Fibroblast of villous mesenchyme (primary cell): ENCODE results near the gene FAM83G. TPM values are rescaled to one million over a fixed set of nuclear protein-coding genes. Genes with fewer than 3 reads are reported as not detected.
"Not testable (repeated sequence)": the region's sequence is repeated elsewhere in the genome, so short reads cannot be mapped to it uniquely, and the experiment has no call there.

Source experiments
- DNase-seq: peaks from one replicate; pipeline ENCODE4 v3.0.0-alpha.2; 2010; ENCODE audit warnings: low read depth
- H3K4me3 ChIP-seq: 2 replicates; pipeline ENCODE4 v1.5.1; 2011; ENCODE audit warnings: low read depth, mild to moderate bottlenecking, low read length
- CTCF ChIP-seq: IDR thresholded peaks from 2 replicates; pipeline ENCODE4 v1.5.1; 2012; ENCODE audit warnings: low read depth, mild to moderate bottlenecking, low read length; ENCODE audit not compliant: insufficient read depth
- total RNA-seq: library from RNA; depleted of rRNA; stranded (reverse); fragments of >200 nt; gene quantifications from 2 replicates; pipeline ENCODE4 v1.2.3, GENCODE V29; 2012

The FAM83G gene
- total RNA-seq, 1 donor = 12.1 TPM

- no peak overlapping the region for H3K4me3 ChIP-seq
- peak; percentile 40 for DNase-seq
- no peak for TF ChIP-seq CTCF
These were observed 48.0 kb downstream of the FAM83G start for GRCh38 chr17:18956581-18956980.

GRCh38 chr17:18956021-18956420, 48.5 kb downstream of the FAM83G start:
- not testable (repeated sequence) for DNase-seq, H3K4me3 ChIP-seq

- H3K4me3 ChIP-seq = no peak overlapping the region
- no peak for TF ChIP-seq CTCF
- DNase-seq = no peak
These were observed 49.6 kb downstream of the FAM83G start for GRCh38 chr17:18955009-18955408.

- H3K4me3 ChIP-seq = no peak overlapping the region
- TF ChIP-seq CTCF = no peak
- DNase-seq = no peak
These were observed 50.2 kb downstream of the FAM83G start for GRCh38 chr17:18954321-18954720.

GRCh38 chr17:18953231-18953728, 51.3 kb downstream of the FAM83G start:
- H3K4me3 ChIP-seq = no peak overlapping the region
- no peak for DNase-seq
- TF ChIP-seq CTCF = no peak

- peak; percentile 39 for TF ChIP-seq CTCF
- DNase-seq = no peak
- no peak within 1 kb of the TSS for H3K4me3 ChIP-seq
These were observed 52.4 kb downstream of the FAM83G start, which contains the start of gene SLC5A10 for GRCh38 chr17:18951941-18952842. SLC5A10 (plus strand) TSS chr17:18952165; CDS start chr17:18952206, 41 bp downstream.

- H3K4me3 ChIP-seq = no peak overlapping the region
- no peak for TF ChIP-seq CTCF
- no peak for DNase-seq
These were observed 53.3 kb downstream of the FAM83G start for GRCh38 chr17:18950944-18951905.
